Measurements from ENCODE around the gene TIMM10.

Gene TIMM10

DNA sequence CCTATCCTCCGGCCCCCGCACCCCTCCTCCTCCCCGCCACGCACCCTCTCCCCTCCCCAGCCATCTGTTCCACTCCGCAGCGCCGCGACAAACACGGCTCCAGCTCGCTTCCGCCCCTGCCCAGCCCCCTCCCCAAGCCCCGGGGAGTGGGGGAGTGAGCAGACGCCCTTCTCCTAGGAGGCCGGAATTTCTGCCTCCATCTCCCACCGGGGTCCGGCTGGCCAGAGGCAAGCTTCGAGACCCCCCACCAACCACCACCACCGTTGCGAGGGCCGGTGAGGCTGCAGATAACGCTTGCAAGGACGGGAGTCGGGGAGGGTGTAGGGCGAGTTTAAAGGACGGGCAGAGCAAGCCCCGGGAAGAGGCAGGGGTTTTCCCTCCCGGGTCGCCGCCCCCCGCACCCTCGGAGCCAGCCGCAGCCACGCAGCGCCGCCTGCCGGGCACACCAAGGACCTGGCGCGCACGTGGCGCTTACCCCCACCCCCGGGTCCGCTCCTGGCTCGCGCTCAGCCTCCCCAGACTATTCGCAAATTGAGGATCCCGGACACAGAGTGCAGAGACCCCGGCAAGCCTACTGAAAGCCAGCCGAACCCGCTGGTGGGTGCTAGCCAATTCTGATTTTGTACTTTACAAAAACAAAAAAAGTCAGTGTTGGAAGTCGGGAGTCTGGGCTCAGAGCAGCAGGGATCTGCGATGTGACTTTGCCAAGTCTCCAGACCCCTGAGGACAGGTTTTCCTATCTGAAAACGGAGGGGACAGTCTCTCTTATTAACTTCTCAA is 47.6 kb downstream of the TIMM10 start:
- DNase-seq = no peak

DNA sequence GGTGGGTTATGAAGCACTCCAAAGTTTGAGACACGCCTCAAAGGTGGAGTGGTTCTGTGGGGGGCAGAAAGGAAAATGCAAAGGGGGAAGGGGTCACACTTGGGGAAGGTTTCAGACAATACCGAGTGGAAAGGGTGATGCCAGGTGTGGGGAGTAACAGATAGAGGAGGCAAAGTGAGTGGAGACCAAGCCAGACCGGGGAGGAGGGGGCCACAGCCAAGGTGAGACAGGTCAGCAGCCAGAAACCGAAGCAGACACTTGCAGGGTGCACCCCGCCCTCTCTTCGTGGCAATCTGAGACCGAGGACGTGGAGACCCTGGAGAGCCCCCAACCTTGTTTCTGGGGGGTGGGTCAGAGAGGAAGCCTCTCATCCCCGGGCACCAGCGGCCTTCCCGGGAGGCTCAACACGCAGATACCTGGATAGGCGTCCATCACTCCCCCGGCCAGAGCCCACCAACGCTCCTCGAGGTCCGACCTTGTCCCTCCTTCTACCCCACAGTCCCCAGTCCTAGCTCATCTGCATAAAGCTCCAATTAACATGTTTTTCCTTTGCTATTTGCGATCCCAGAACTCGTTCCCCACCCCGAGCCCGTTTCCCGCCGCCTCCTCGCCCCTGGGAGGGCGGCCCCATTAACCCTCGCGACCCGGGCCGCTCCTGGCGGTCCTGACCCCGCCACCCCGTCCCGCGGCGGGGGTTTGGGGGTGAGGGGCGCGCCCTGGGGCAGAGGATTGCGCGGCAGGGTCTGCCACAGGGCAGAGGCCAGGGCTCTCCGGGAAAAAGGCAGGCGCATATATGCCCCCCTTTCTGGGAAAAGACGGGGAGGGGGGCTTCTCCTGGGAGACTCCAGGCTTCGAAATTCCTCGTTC is 48.4 kb downstream of the TIMM10 start:
- DNase-seq = no peak

DNA sequence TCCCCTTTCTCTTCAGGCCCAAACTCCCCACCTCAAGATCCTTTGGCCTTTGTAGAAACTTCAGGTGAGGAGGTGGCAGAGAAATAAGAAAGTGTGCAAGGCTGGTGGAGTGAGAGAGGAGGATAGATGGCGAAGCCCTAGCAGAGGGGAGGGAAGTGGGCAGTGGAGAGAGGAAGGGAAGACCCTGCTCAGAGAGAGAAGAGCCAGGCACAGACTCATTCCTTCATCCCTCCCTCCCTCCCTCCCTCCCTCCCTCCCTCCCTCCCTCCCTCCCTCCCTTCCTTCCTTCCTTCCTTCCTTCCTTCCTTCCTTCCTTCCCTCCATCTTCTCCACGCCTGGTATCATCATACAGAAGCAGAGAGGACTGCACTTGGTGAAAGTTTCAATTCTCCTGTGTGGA is 49.2 kb downstream of the TIMM10 start:
- DNase-seq = no peak

DNA sequence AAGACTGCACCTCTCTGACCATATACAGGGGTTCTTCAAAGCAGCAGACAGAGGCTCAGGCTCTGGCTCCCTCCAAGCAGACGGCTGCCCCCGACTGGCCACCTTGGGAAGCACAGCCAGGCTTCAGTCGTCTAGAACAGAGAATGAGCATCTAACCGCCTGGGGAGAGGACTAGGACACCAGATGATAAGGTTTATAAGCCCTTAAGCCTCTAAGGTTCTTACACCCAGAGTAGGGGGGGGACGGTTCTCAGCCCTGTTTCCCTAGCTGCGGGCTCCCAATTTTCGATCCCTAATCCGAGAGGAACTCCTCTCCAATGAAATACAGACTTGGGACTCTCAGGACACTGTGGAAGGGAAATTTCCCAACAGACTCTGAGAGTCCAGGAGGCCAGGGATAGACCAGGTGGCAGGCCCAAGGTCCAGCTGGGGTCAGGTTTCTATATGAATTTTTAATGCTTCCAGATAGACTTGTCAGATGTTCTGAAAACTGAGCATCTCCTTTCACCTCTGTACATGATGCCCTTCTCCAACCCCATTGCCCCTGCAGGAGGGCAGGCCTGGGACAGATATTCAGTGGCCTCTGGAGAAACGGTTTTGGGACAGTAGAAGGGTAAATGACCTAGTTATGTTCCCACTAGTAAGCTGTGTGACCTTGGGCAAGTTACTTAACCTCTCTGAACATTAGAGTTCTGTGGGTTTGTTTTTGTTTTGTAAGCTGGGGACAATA is 50.0 kb downstream of the TIMM10 start:
- peak; percentile 23 for DNase-seq

DNA sequence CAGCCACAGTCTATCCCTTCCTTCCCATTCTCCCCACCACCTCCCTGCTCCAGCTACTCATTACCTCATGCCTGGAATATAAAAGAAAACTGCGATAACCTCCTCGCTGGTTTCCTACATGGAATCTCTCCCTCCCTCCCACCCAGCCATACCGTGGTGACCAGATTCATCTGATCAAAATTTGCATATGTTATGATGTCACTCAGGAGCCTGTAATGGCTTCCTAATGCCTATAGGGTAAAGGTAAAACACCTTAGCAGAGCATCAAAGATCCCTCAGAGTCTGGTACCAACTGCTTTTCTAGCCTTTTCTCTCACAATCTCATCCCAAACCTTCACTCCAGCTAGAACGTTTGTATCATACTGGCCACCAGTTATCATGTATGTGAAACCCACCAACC is 50.6 kb downstream of the TIMM10 start:
- no peak for DNase-seq

DNA sequence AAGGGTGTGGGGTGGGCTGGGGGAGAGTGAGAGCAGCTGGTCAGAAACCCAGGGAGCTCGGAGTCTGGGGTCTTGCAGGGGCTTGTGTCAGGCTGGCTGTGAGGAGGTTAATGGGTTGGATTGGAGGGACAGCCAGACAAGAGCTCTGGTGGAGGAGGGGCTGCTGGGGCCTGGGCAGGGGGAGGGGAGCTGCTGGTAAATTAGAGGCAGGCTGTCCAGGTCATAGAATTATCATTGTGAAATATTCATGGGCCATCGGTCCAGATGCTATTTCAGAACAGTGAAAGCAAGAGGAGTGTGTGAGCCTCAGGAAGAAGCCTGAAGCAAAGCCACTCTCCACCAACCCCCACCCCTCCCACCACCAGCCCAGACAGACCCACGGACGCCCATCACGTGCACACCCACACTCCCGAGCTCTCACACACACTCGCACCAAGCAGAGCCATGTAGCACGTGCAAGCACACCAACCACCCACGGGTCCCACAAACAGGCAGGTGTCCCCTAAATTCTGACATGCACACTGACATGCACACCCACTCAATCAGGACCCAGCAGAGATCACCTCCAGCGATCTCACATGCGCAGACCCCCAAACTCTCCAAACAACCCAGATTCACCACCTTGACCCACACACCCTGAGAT is 51.4 kb downstream of the TIMM10 start:
- DNase-seq = no peak

Data from NCI-H2029 treated with DMSO at 0.1 percent for 48 hours (cell line).